Testis (tissue), 2 donors: ENCODE data around the gene CABYR.

Source experiments
- CTCF ChIP-seq, 3 experiments: fragments of 450-650 bp in 2 of 3; fragments of 200-600 bp in 1 of 3; sonication (generic) in 1 of 3; IDR thresholded peaks; one replicate each; pipeline ENCODE4 v1.5.1; 2016 to 2019; ENCODE audit warnings: antibody characterized with exemption in 3 of 3, mild to moderate bottlenecking in 2 of 3, moderate library complexity in 1 of 3
- POLR2A ChIP-seq: fragments of 450-650 bp; IDR thresholded peaks from one replicate; pipeline ENCODE4 v1.6.1; 2017; ENCODE audit warnings: antibody characterized with exemption, mild to moderate bottlenecking, moderate library complexity

GRCh38 chr18:24142376-24142775 lies 3.5 kb downstream of the CABYR start:
- no peak for TF ChIP-seq POLR2A
- no peak for TF ChIP-seq CTCF (IDR thresholded peaks at IDR 0.05)
